EL (cell line): Measurements from ENCODE around the gene UCMA.
"Not testable (repeated sequence)": the region's sequence is repeated elsewhere in the genome, so short reads cannot be mapped to it uniquely, and the experiment has no call there.

Experiments used
- DNase-seq: peaks from one replicate; pipeline ENCODE4 v3.0.0-alpha.2; 2016

The UCMA gene, protein sequence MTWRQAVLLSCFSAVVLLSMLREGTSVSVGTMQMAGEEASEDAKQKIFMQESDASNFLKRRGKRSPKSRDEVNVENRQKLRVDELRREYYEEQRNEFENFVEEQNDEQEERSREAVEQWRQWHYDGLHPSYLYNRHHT

DNA sequence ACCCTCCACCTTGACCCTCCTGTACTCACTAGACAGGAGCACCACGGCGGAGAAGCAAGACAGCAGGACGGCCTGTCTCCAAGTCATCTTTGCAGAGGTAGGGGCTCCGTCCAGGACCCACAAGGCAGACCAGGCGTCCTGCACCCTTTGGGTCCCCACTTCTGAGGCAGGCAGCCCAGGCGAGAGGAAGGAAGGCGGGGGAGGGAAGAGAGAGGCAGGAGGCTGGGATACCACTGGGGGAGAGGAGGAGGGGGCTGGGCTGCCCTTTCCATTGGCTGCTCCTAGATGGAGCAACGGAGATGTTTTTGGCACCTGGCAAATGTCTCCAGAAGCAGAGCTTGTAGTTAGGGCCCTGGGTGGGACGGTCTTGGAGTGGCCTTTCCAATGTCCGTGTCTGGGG, at the start of gene UCMA:
Gene UCMA (minus strand): TSS at position 203 of the 400 bp plus-strand sequence. CDS start 116 bp downstream, at position 87.
- no peak for DNase-seq

DNA sequence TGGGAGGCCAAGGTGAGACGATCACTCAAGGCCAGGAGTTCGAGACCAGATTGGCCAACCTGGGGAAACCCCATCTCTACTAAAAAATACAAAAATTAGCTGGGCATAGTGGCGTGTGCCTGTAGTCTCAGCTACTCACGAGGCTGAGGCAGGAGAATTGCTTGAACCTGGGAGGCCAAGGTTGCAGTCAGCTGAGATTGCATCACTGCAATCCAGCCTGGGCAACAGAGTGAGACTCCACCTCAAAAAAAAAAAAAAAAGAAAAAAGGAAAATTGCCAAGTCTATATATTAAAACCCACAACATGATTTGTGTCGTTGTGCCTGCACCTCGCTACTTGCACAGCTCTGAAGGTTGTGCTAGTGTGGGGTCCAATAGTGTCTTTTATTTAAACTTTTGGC, 48.2 kb upstream of the UCMA start:
- DNase-seq, result not testable (repeated sequence)

DNA sequence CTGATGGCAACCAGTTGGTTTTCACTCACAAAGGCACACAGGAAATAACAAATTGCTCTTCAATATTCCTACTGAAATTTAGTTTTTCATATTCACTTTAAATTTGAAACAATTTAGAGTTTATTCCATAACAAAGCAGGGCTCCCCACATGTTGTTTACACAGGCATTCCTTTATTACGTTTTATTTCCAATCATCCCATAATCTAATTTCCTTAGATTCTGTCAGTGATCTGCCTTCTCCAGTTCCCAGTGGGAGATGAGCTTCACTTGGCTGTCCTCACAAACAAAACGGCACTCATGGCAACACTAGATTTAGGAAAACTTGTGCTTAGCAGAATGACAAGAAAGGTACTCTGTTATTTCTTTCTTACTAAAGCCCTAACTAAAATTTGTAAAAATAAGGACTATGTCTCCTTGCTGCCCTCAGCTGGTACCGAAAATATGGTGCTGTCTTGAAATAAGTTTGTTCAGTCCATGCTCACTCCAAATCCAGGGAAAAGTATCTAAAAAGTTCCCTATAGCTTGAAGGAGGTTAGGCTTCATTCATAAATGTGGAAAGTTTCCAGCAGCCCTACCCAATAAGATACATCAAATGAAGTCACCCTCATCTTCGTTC, 42.7 kb upstream of the UCMA start:
- no peak for DNase-seq

DNA sequence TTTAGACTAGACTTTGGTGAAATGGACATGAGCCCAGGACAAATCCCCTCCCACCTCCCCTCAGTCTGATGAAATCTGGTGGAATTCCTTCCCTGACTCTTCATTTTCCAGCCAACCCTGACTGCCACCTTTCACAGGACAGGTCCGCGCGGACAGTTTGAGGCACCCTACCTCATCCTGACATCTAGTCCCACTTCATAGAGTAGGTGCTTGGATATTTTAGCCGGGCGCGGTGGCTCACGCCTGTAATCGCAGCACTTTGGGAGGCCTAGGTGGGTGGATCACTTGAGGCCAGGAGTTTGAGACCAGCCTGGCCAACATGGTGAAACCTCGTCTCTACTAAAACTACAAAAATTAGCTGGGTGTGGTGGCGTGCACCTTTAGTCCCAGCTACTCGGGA, 42.0 kb upstream of the UCMA start:
- not testable (repeated sequence) for DNase-seq

DNA sequence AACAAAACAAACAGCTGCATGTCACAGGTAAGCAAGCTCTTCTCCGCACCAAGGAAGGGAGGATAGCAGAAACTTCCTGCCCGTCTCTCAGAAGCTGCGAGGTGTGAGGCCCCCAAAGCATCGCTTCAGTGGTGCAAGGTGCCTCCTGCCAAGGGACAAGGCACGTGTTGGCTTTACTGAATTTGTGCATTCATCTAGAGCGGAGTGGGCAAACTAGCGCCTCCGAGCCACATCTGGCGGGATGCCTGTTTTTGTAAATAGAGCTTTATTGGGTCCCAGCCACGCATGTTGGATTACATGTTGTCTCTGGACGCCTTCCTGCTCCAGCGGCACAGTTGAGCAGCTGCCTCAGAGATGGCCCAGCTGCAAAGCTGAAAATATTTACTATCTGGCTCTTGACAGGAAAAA, 38.0 kb upstream of the UCMA start:
- no peak for DNase-seq

DNA sequence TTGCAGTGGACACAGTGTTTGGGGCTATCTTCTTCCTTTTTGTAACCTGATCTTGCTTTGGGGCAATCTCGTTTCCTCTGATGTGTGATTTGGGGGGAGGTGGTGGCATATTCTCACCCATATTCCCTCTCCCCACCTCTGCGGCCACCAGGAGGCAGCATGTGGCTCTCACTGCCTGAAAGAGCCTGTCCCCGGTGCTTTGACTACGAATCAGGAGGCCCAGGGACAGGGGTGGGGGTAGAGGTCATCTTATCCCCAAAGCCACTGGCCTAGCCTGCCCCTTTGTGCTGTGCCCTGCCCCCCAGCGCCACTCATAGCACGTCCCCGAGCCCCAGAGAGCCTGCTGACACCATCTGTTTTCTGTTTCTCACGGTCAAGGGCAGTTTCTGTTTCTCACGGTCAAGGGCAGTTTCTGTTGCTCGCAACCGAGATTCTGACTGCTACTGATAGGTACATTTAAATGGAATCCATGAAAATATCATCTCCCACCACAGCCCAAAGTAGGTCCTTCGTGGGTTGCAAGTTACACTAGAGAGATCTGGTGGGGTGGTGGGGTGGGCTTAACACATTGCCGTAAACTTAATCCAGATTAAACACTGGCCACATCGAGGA, 37.5 kb upstream of the UCMA start:
- peak; percentile 37 for DNase-seq

DNA sequence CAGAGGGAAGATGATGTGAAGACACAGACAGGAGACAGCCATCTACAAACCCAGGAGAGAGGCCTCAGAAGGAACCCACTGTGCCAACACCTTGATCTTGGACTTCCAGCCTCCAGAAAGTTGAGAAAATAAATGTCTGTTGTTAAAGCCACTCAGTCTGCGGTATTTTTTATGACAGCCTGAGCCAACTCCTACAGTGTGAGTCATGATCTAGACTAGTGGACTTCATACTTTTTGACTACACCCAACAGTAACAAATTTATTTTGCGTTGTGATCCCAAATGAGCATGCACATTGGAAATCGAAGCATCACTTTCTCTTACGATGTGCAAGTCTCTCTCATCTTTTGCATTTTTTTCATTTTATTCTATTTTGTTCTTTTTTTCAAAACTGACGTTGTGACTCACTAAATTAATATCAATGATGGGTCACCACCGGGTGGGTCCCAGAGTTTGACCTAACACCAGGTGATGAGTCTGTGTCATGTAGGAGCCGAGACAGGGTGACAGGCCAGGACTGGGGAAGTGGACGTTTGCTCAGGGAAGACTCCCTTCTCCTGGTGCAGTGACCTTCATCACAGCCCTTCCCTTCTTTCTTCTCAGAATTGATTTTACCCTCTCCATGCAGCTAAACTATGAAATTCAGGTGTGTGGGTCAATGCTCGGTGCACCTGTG, 36.8 kb upstream of the UCMA start:
- peak; percentile 43 for DNase-seq

DNA sequence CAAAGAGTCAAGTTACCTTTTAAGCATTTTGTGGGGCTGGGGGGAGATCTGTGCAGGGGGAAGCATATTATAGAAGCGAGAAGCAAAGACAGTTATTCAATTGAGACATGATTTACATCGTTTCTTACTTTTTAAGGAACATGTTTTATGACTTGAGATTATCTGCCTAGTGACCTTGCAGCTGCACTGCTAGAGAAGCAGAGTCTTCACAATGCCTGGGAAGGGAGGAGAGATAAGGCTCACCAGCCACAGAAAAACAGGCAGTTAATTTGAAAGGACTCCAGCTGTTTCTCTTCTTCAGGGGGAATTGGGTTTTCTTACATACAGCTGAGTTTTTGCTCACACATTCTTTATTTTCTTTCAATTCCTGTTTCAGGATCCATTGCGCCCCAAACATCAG, 34.7 kb upstream of the UCMA start:
- DNase-seq, result no peak

DNA sequence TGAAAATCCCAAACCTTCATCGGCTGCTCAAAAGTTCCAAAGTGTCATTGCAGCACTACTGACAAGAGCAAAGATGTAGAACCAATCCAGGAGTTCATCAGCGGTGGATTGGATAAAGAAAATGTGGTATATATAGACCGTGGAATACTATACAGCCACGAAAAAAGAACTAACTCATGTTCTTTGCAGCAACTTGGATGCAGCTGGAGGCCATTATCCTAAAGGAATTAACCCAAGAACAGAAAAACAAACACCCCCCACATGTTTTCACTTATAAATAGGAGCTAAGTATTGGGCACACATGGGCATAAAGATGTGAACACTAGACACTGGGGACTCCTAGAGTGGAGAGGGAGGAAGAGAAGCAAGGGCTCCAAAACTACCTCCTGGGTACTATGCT, 34.1 kb upstream of the UCMA start:
- DNase-seq, result no peak

DNA sequence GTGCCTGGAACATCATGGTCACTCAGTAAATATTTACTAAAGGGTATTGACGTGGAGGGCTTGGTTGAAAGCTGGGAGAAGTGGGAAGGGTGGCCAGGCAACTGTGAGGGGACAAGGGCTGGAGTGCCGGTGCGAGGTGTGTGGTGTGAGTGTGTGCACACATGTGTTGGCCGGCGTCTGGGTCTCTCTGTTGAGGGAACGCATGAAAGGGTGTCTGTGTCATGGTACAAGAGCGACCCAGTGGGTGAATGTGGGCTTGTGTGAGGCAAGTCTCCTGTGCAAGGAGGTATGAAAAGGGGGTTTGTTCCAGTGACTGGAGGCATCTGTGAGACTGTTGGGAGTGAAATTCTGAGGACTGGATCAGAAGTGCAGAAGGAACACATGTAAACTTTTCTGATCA, 29.4 kb upstream of the UCMA start:
- no peak for DNase-seq

DNA sequence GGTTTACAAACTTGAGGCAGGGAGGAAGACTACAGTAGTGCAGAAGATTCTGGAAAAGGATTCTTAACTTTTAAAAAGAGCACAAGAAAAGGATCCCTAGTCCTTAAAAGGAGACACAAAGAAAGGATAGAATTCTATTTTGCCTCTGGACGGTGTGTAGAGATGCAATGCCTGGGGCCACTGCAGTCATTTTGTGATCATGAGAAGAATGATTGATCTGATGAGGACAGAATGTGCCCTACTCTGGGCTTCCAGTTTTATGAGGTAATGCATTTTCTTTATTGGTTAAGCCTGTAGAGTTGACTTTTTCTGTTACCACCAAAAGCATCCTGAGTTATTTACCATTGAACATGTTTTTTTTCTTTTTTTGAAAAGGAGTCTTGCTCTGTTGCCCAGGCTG, 28.3 kb upstream of the UCMA start:
- no peak for DNase-seq

DNA sequence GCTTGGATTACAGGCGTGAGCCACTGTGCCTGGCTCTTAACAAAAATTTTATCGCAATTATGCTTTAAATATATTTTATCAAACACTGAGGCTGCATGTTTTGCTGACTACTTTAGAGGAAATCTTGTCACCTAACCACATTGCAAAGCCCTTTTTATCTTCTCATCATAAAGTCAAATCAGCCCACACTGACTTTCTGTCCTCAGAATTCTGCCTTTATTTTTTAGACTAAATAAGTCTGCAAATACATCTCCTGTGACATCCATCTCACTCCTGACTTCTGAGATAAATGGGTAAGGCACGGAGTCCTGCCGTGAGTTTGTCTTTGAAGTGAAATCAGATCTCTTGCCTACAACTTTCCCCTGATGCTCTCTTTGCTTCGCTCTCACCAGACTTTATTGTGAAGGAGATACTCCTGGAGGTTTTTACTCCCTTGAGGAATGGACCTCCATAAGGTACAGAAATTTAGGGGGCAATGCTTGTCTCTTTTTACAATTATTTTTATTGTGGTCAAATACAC, 23.5 kb upstream of the UCMA start:
- DNase-seq, result no peak

DNA sequence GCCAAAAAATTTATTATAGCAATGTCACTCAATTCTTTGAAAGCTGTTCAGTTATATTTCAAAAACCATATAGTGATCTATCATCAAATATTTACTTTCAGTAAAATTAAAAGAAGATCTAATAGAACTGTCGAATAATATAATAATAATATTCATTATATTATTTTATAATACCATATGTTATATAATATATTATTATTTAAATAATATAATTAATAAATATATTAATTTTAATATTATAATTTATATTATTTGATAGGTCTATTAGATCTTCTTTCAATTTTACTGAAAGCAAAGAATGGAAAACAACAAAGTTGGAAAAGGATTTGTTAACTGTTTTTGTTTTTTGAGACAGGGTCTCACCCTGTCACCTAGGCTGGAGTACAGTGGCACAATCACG, 22.5 kb upstream of the UCMA start:
- DNase-seq, result no peak

DNA sequence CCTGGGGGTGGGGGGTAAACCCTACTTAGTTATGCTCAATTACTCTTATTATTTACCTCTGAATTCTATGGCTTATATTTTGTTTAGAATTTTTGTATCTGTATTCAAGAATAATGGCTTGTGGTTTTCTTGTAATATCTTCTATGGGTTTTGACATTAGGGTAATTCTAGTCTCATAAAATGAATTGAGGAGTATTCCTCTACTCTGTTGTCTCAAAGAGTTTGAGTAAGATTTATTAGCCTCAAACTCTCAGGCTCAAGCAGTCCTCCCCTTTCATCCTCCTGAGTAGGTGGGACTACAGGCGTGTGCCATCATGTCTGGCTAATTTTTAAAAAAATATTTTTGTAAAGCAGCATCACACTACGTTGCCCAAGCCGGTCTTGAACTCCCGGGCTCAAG, 19.6 kb upstream of the UCMA start:
- no peak for DNase-seq

DNA sequence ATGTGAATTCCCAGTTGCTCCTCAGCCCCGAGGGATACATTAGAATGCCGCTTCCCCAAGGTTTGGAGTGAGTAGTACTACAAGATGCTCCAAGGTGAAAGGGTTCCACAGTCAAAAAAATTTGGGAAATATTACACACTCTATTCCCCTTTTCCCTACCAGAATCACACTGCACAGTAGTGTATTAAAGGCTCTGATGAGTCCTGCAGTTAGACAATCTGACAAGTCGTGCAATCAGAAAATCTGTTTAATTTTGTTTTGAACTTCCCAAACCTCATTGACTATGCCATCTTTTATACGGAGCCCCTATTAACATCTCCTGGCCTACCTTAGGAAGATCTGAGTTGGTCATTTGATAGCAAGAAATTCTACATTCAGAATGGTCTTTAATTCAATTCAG, 13.6 kb upstream of the UCMA start:
- no peak for DNase-seq

DNA sequence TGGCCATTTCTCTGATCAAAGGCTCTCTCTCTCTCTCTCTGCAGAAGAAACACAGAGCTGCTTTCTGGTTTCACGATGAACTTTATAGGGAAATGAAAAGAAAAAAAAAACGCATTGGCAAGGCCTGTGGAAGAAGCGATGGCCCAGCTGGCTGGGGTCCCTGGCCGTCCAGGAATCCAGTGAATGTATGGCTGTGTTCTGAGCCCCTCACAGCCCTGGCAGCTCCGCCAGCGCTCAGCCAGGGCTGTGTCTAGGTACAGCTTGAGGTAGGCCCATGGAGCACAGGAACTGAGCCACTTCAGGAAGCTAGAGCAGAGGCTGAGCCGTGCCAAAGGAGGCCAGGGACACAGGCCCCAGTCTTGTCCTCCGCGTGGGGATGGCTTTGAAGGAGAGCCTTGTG, 13.1 kb upstream of the UCMA start:
- DNase-seq, result no peak

DNA sequence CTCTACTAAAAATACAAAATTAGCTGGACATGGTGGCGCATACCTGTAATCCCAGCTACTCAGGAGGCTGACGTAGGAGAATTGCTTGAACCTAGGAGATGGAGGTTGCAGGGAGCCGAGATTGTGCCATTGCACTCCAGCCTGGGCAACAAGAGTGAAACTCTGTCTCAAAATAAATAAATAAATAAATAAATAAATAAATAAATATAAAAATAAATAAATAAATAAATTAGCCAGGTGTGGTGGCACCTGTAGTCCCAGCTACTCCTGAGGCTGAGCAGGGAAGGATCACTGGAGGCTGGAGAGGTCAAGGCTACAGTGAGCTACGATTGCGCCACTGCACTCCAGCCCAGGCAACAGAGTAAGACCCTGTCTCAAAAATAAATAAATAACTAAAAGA, 8.1 kb upstream of the UCMA start:
- DNase-seq, result not testable (repeated sequence)

DNA sequence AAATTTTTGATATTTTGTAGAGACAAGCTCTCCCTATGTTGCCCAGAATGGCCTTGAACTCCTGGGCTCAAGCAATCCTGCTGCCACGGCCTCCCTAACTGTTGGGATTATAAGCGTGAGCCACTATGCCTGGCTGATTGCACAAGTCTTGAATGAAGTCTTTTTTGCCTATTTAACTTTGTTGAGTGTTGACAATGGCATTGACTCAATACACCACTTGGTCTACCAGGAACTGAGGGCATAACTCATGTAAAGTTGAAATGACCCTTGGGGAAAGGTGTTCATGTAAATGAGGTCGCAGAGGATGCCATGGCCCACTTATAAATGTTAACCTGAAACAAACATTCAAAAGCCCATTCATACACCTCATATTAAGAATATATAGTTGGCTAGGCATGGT, 7.4 kb upstream of the UCMA start:
- DNase-seq, result no peak

DNA sequence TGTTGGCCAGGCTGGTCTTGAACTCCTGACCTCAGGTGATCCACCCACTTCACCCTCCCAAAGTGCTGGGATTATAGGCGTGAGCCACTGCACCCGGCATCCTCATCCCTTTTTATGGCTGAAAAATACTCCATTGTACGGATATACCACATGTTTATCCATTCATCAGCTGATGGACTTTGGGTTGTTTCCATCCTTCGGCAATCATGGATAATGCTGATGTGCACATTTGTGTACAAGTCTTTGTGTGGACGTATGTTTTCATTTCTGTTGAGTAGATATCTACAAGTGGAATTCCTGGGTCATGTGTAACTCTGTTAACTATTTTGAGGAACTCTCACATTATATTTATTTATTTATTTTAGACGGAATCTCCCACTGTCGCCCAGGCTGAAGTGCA, 5.7 kb upstream of the UCMA start:
- DNase-seq, result no peak

DNA sequence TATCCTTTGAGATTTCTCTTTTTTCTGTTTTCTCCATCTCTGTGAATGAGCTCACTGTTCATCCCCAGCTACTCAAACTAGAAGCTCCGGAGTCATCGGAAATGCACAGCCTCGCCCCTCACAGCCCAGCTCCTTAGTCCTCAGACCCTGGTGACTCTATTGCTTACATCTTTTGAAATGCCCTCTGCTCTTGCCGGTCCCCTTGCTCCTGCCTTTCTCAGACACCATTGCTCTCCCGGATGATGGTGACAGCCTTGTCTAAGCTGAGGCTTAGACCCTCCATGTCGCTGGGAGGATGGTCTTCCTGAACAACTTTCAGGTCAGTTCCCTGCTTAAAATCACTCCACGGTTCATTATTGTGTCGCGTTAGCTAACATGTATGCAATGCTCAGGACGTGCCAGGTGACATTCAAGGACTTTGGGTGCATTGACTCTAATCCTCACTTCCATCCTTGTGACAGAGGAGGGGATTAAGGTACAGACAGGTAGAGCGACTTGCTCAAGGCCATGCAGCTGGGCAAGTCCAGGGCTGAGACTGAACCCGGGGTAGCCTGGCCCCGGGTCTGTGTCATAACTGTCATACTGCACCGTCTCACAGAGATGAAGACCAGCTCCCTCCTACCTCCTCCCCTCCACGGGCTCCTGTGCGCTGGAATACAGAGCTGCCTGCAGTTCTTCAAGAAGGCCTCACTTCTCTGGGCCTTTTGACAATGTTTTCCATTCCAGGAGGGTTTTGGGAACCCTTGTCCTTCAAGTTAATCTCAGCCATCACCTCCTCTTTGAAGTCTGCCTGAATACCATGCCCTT, 4.3 kb upstream of the UCMA start:
- DNase-seq, result no peak

DNA sequence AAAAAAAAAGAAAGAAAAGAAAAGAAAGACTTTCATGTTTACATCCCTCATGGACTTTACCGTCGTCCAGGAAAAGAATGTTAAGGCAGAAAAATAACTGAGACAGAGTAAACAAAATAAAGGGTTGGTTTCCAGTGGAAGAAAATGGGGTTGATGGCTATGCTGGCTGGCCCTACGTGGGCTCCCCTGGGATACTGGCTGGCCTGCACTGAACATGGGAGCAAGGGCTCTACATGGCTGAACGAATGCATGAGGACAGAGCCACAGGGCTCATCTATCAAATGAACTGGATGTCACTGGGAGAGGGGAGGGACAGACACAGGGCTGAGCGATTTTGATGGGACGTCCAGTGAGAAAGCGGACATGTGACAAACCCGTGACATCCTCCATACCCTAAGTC, 2.5 kb upstream of the UCMA start:
- no peak for DNase-seq

DNA sequence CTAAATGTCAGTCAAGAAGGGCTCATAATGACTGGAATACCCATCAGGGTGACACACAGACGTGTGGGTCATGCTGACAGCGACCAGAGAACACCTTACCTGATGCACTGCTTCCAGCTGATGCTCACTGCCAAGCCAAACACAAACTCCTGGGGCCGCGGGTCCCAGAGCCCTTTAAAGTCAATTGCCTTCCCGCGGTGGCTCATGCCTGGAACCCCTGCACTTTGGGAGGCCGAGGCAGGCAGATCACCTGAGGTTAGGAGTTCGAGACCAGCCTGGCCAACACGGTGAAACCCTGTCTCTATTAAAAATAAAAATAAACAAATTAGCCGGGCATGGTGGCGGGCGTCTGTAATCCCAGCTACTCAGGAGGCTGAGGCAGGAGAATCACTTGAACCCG, 562 bp upstream of the UCMA start:
- not testable (repeated sequence) for DNase-seq

DNA sequence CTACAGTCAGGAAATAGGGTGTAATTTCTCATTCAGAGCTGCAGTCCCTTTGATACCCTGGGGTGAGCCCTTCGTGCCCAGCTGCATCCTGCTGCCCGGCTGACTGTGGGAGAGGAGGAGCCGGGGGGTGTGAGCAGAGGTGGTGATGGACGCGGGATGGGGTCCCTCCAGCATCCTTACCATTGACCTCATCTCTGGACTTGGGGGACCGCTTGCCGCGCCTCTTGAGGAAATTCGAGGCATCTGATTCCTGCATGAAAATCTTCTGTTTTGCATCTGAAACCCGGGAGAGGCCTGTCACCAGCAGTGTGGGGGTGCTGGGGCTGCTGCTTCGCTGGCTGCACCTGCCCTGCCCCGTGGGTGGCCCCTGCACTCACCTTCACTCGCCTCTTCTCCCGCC, 816 bp downstream of the UCMA start:
- DNase-seq, result no peak
